GM21423 (cell line): ENCODE results near the gene CA10.

Experiments used
- ATAC-seq: cut with Tn5 transposase; IDR thresholded peaks from one replicate; pipeline ENCODE4 v1.9.1; 2021; ENCODE audit warnings: mild to moderate bottlenecking, moderate library complexity; ENCODE audit not compliant: unreplicated experiment

Gene CA10

GRCh38 chr17:52147872-52148271 lies 10.6 kb downstream of the CA10 start:
- ATAC-seq, result peak; percentile 74

GRCh38 chr17:52147431-52147830 lies 11.1 kb downstream of the CA10 start:
- ATAC-seq, result peak; percentile 44

GRCh38 chr17:52145476-52145875 lies 13.0 kb downstream of the CA10 start:
- no peak for ATAC-seq

- ATAC-seq, result no peak
Measured at GRCh38 chr17:52143542-52143941, 15.0 kb downstream of the CA10 start.

- ATAC-seq, result no peak
Measured at GRCh38 chr17:52140601-52141000, 17.9 kb downstream of the CA10 start.

GRCh38 chr17:52138752-52139151 lies 19.8 kb downstream of the CA10 start:
- ATAC-seq, result no peak

GRCh38 chr17:52138350-52138749 lies 20.2 kb downstream of the CA10 start:
- ATAC-seq, result no peak

GRCh38 chr17:52136166-52136565 lies 22.3 kb downstream of the CA10 start:
- no peak for ATAC-seq

GRCh38 chr17:52134641-52135040 lies 23.9 kb downstream of the CA10 start:
- no peak for ATAC-seq

- ATAC-seq, result no peak
Measured at GRCh38 chr17:52128721-52129120, 29.8 kb downstream of the CA10 start.

GRCh38 chr17:52124993-52125392 lies 33.5 kb downstream of the CA10 start:
- no peak for ATAC-seq

- no peak for ATAC-seq
Measured at GRCh38 chr17:52124561-52124960, 34.0 kb downstream of the CA10 start.

- ATAC-seq, result no peak
Measured at GRCh38 chr17:52120465-52120864, 38.0 kb downstream of the CA10 start.

GRCh38 chr17:52110923-52111581 lies 47.5 kb downstream of the CA10 start:
- no peak for ATAC-seq

GRCh38 chr17:52106638-52107261 lies 51.8 kb downstream of the CA10 start:
- ATAC-seq, result no peak

- ATAC-seq, result no peak
Measured at GRCh38 chr17:52106072-52106471, 52.4 kb downstream of the CA10 start.

- no peak for ATAC-seq
Measured at GRCh38 chr17:52105591-52105990, 52.9 kb downstream of the CA10 start.

GRCh38 chr17:52096056-52096455 lies 62.5 kb downstream of the CA10 start:
- ATAC-seq, result no peak

- ATAC-seq, result no peak
Measured at GRCh38 chr17:52084176-52084575, 74.3 kb downstream of the CA10 start.

GRCh38 chr17:52079496-52079895 lies 79.0 kb downstream of the CA10 start:
- ATAC-seq, result no peak

- ATAC-seq, result no peak
Measured at GRCh38 chr17:52071712-52072111, 86.8 kb downstream of the CA10 start.

- ATAC-seq, result no peak
Measured at GRCh38 chr17:52064791-52065211, 93.7 kb downstream of the CA10 start.

- ATAC-seq, result no peak
Measured at GRCh38 chr17:52049496-52049895, 109.0 kb downstream of the CA10 start.
